Breast epithelium (tissue), 3 donors: ENCODE measurements around the gene RICTOR.

ENCODE experiments used
- CTCF ChIP-seq, 3 donors: fragments of 450-650 bp; IDR thresholded peaks; one replicate each; pipeline ENCODE4 v1.5.1; 2016 to 2017; ENCODE audit warnings: antibody characterized with exemption in 3 of 3, mild to moderate bottlenecking in 3 of 3, moderate library complexity in 3 of 3
- POLR2A ChIP-seq: fragments of 450-650 bp; IDR thresholded peaks from one replicate; pipeline ENCODE4 v1.6.1; 2016; ENCODE audit warnings: antibody characterized with exemption, mild to moderate bottlenecking, moderate library complexity
- POLR2AphosphoS5 ChIP-seq, 3 donors: sonication (generic); formaldehyde crosslinking; IDR thresholded peaks; one replicate each; pipeline ENCODE4 v1.6.1; 2017; ENCODE audit warnings: antibody characterized with exemption in 3 of 3

GRCh38 chr5:38940230-38940858 is 133.9 kb downstream of the RICTOR start:
- TF ChIP-seq POLR2A (no peak), CTCF (IDR thresholded peaks at IDR 0.05) (no peak), POLR2AphosphoS5 (IDR thresholded peaks at IDR 0.05) (no peak)
